ENCODE measurements around the gene AMPH.

DNA sequence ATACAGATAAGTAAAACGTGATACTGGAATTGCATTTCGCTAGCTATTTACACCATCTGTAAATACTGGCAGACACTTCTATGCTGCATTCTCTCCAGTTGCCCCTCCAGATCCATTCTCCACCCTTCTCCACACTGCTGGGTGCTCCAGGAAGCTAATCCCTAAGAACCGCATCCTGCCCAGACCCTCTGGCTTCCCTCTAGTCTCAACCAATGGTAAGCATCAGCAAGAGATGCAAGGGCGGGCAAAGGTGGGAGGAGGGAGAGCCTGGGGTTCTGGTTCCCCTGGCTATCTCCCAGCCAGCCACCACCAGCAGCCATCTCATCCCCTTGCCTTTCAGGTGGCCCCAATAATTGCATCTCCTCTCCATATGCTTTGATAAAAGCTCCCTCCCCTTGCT is 84.4 kb downstream of the AMPH start:
- TF ChIP-seq, protein P1, sequence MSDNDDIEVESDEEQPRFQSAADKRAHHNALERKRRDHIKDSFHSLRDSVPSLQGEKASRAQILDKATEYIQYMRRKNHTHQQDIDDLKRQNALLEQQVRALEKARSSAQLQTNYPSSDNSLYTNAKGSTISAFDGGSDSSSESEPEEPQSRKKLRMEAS (IDR thresholded peaks at IDR 0.05) = no peak
- TF ChIP-seq, protein P2, sequence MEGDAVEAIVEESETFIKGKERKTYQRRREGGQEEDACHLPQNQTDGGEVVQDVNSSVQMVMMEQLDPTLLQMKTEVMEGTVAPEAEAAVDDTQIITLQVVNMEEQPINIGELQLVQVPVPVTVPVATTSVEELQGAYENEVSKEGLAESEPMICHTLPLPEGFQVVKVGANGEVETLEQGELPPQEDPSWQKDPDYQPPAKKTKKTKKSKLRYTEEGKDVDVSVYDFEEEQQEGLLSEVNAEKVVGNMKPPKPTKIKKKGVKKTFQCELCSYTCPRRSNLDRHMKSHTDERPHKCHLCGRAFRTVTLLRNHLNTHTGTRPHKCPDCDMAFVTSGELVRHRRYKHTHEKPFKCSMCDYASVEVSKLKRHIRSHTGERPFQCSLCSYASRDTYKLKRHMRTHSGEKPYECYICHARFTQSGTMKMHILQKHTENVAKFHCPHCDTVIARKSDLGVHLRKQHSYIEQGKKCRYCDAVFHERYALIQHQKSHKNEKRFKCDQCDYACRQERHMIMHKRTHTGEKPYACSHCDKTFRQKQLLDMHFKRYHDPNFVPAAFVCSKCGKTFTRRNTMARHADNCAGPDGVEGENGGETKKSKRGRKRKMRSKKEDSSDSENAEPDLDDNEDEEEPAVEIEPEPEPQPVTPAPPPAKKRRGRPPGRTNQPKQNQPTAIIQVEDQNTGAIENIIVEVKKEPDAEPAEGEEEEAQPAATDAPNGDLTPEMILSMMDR (IDR thresholded peaks at IDR 0.05 in 2 of 3, conservative IDR thresholded peaks at IDR 0.05 in 1 of 3; ENCODE audit: borderline replicate concordance in 1 of 3, insufficient read depth in 1 of 3, low read depth in 2 of 3, low read length in 2 of 3) = no peak
- TF ChIP-seq POLR2AphosphoS5 (IDR thresholded peaks at IDR 0.05; ENCODE audit: low read depth, low read length) (no peak), ZNF274 (IDR thresholded peaks at IDR 0.05; ENCODE audit: low read depth, low read length) (no peak), POLR2A (IDR thresholded peaks at IDR 0.05; ENCODE audit: borderline replicate concordance, extremely low read depth, insufficient read depth, insufficient read length) (no peak), CEBPB (IDR thresholded peaks at IDR 0.05; ENCODE audit: low read depth) (no peak), YY1 (IDR thresholded peaks at IDR 0.05; ENCODE audit: extremely low read depth, insufficient replicate concordance, low read depth, low read length) (no peak), JUND (IDR thresholded peaks at IDR 0.05) (no peak), TCF7L2 (IDR thresholded peaks at IDR 0.05; ENCODE audit: borderline replicate concordance, extremely low read depth, insufficient read depth, insufficient read length) (no peak), SP1 (IDR thresholded peaks at IDR 0.05; ENCODE audit: low read depth) (no peak), RAD21 (IDR thresholded peaks at IDR 0.05; ENCODE audit: low read depth) (no peak), EZH2 (IDR thresholded peaks at IDR 0.05) (no peak)
- TF ChIP-seq, protein P3, sequence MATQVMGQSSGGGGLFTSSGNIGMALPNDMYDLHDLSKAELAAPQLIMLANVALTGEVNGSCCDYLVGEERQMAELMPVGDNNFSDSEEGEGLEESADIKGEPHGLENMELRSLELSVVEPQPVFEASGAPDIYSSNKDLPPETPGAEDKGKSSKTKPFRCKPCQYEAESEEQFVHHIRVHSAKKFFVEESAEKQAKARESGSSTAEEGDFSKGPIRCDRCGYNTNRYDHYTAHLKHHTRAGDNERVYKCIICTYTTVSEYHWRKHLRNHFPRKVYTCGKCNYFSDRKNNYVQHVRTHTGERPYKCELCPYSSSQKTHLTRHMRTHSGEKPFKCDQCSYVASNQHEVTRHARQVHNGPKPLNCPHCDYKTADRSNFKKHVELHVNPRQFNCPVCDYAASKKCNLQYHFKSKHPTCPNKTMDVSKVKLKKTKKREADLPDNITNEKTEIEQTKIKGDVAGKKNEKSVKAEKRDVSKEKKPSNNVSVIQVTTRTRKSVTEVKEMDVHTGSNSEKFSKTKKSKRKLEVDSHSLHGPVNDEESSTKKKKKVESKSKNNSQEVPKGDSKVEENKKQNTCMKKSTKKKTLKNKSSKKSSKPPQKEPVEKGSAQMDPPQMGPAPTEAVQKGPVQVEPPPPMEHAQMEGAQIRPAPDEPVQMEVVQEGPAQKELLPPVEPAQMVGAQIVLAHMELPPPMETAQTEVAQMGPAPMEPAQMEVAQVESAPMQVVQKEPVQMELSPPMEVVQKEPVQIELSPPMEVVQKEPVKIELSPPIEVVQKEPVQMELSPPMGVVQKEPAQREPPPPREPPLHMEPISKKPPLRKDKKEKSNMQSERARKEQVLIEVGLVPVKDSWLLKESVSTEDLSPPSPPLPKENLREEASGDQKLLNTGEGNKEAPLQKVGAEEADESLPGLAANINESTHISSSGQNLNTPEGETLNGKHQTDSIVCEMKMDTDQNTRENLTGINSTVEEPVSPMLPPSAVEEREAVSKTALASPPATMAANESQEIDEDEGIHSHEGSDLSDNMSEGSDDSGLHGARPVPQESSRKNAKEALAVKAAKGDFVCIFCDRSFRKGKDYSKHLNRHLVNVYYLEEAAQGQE (IDR thresholded peaks at IDR 0.05; ENCODE audit: low read depth) = no peak

Measured in HCT116 (cell line).